IMR-90 (cell line): ENCODE data around the gene CDON. TPM values are rescaled to one million over a fixed set of nuclear protein-coding genes. Genes with fewer than 3 reads are reported as not detected.

ENCODE experiments used
- ATAC-seq: fragments of 200-7000 bp; cut with Tn5 transposase; 2 replicates; pipeline ENCODE4 v1.9.1; 2020; ENCODE audit warnings: low read depth, mild to moderate bottlenecking, moderate library complexity
- BruUV-seq: library from RNA; stranded (reverse); fragments of 400-500 nt; replicated peaks from 2 replicates; lab custom pipeline; 2021; lab: Mats Ljungman, UMichigan
- CTCF ChIA-PET: fragments of 300-600 bp; formaldehyde crosslinking; extraction: SDS; loops from one replicate; lab custom pipeline; 2021; ENCODE audit warnings: antibody characterized with exemption; lab: Yijun Ruan, JAX
- POLR2A ChIA-PET: fragments of 300-600 bp; sonication (Branson Sonifier 250); formaldehyde crosslinking; loops from one replicate; lab custom pipeline; 2022; ENCODE audit warnings: antibody characterized with exemption; ENCODE audit not compliant: unreplicated experiment; lab: Charles Lee
- DNase-seq: peaks from one replicate; pipeline ENCODE4 v3.0.0; 2013
- H2AFZ ChIP-seq: replicated peaks from 2 replicates; pipeline ENCODE3; 2013; ENCODE audit warnings: low read length, mild to moderate bottlenecking; ENCODE audit not compliant: poor library complexity
- H2AK5ac ChIP-seq: 2 replicates; pipeline ENCODE4 v1.6.1; 2013; ENCODE audit warnings: low read depth, low read length, inconsistent platforms
- H2AK9ac ChIP-seq: replicated peaks from 2 replicates; pipeline ENCODE3; 2013; ENCODE audit warnings: mild to moderate bottlenecking, low read depth, low read length, moderate library complexity; ENCODE audit not compliant: poor library complexity
- H2BK120ac ChIP-seq: 2 replicates; pipeline ENCODE4 v1.6.1; 2013; ENCODE audit warnings: low read depth, low read length, inconsistent platforms
- H2BK15ac ChIP-seq: 3 replicates; pipeline ENCODE4 v1.6.1; 2013; ENCODE audit warnings: low read depth, low read length, inconsistent platforms
- H2BK20ac ChIP-seq: 2 replicates; pipeline ENCODE4 v1.6.1; 2013; ENCODE audit warnings: low read depth, mild to moderate bottlenecking, inconsistent platforms, low read length, moderate library complexity
- H2BK5ac ChIP-seq: 2 replicates; pipeline ENCODE4 v1.6.1; 2013; ENCODE audit warnings: mild to moderate bottlenecking, low read depth, low read length, inconsistent platforms; ENCODE audit not compliant: poor library complexity, severe bottlenecking
- H3K14ac ChIP-seq: replicated peaks from 2 replicates; pipeline ENCODE4 v1.6.1; 2013; ENCODE audit warnings: low read depth, low read length, inconsistent platforms
- H3K18ac ChIP-seq: 2 replicates; pipeline ENCODE4 v1.6.1; 2013; ENCODE audit warnings: low read depth, low read length, control low read depth
- H3K23ac ChIP-seq: 2 replicates; pipeline ENCODE4 v1.6.1; 2013; ENCODE audit warnings: low read depth, low read length, inconsistent platforms
- H3K27ac ChIP-seq: 2 replicates; pipeline ENCODE4 v1.5.1; 2013; ENCODE audit warnings: mild to moderate bottlenecking, control low read depth, low read length; ENCODE audit not compliant: insufficient read depth
- H3K27me3 ChIP-seq: 2 replicates; pipeline ENCODE4 v1.6.1; 2013; ENCODE audit warnings: low read length; ENCODE audit not compliant: control insufficient read depth, insufficient read depth
- H3K36me3 ChIP-seq: 2 replicates; pipeline ENCODE4 v1.6.1; 2013; ENCODE audit warnings: low read length, mixed read lengths; ENCODE audit not compliant: control insufficient read depth, insufficient read depth
- H3K4ac ChIP-seq: 2 replicates; pipeline ENCODE4 v1.6.1; 2013; ENCODE audit warnings: low read depth, low read length, inconsistent platforms
- H3K4me1 ChIP-seq: 2 replicates; pipeline ENCODE4 v1.6.1; 2013; ENCODE audit warnings: low read length, mixed read lengths; ENCODE audit not compliant: control insufficient read depth, insufficient read depth
- H3K4me2 ChIP-seq: 2 replicates; pipeline ENCODE4 v1.6.1; 2013; ENCODE audit warnings: low read depth, mild to moderate bottlenecking, control low read depth, low read length, moderate library complexity
- H3K4me3 ChIP-seq: 2 replicates; pipeline ENCODE4 v1.5.1; 2013; ENCODE audit warnings: low read depth, mild to moderate bottlenecking, control low read depth, low read length, moderate library complexity; ENCODE audit not compliant: insufficient read depth
- H3K56ac ChIP-seq: 2 replicates; pipeline ENCODE4 v1.6.1; 2013; ENCODE audit warnings: low read length, inconsistent platforms; ENCODE audit not compliant: insufficient read depth; ENCODE audit errors: extremely low read depth
- H3K79me1 ChIP-seq, 2 experiments: 2 replicates each; pipeline ENCODE4 v1.6.1; 2013; ENCODE audit warnings: low read length in 2 of 2, inconsistent platforms in 1 of 2, low read depth in 1 of 2
- H3K9ac ChIP-seq: 2 replicates; pipeline ENCODE4 v1.6.1; 2013; ENCODE audit warnings: low read depth, low read length, control low read depth
- H3K9me1 ChIP-seq: 2 replicates; pipeline ENCODE4 v1.6.1; 2013; ENCODE audit warnings: low read length, inconsistent platforms; ENCODE audit not compliant: insufficient read depth
- H3K9me3 ChIP-seq: 2 replicates; pipeline ENCODE4 v1.6.1; 2013; ENCODE audit warnings: low read length; ENCODE audit not compliant: control insufficient read depth, insufficient read depth
- H4K20me1 ChIP-seq: 2 replicates; pipeline ENCODE4 v1.6.1; 2013; ENCODE audit warnings: low read length, inconsistent platforms; ENCODE audit not compliant: insufficient read depth
- H4K5ac ChIP-seq: 2 replicates; pipeline ENCODE4 v1.6.1; 2013; ENCODE audit warnings: mild to moderate bottlenecking, low read depth, low read length, control low read depth
- H4K8ac ChIP-seq, 2 experiments: 2 replicates each; pipeline ENCODE4 v1.6.1; 2013; ENCODE audit warnings: low read depth in 2 of 2, low read length in 2 of 2, control low read depth in 1 of 2, inconsistent platforms in 1 of 2
- H4K91ac ChIP-seq: 2 replicates; pipeline ENCODE4 v1.6.1; 2013; ENCODE audit warnings: low read depth, low read length, inconsistent platforms; ENCODE audit not compliant: insufficient read depth
- BHLHE40 ChIP-seq: fragments of 150-350 bp; IDR thresholded peaks from 2 replicates; pipeline ENCODE4 v1.6.1; 2016; ENCODE audit warnings: mild to moderate bottlenecking, low read depth, low read length
- CEBPB ChIP-seq: IDR thresholded peaks from 2 replicates; pipeline ENCODE4 v1.6.1; 2012; ENCODE audit warnings: low read depth, low read length, improper control_type of control experiment
- CHD1 ChIP-seq: IDR thresholded peaks from 2 replicates; pipeline ENCODE4 v1.6.1; 2012; ENCODE audit warnings: low read depth, low read length, improper control_type of control experiment
- ELK1 ChIP-seq: fragments of 150-350 bp; IDR thresholded peaks from 2 replicates; pipeline ENCODE4 v1.6.1; 2016; ENCODE audit warnings: low read depth, mild to moderate bottlenecking, low read length, moderate library complexity, borderline replicate concordance
- FOS ChIP-seq: fragments of 150-350 bp; IDR thresholded peaks from 2 replicates; pipeline ENCODE4 v1.6.1; 2016; ENCODE audit warnings: low read depth, low read length
- MAFK ChIP-seq: IDR thresholded peaks from 2 replicates; pipeline ENCODE4 v1.6.1; 2012; ENCODE audit warnings: low read depth, low read length, improper control_type of control experiment
- MAZ ChIP-seq: IDR thresholded peaks from 2 replicates; pipeline ENCODE4 v1.6.1; 2012; ENCODE audit warnings: low read depth, mild to moderate bottlenecking, low read length, improper control_type of control experiment, moderate library complexity, borderline replicate concordance
- MXI1 ChIP-seq: IDR thresholded peaks from 2 replicates; pipeline ENCODE4 v1.6.1; 2012; ENCODE audit warnings: low read depth, mild to moderate bottlenecking, low read length, moderate library complexity, borderline replicate concordance
- POLR2A ChIP-seq: IDR thresholded peaks from 2 replicates; pipeline ENCODE4 v1.6.1; 2012; ENCODE audit warnings: mild to moderate bottlenecking, low read depth, low read length
- RAD21 ChIP-seq: IDR thresholded peaks from 2 replicates; pipeline ENCODE4 v1.6.1; 2012; ENCODE audit warnings: low read length, improper control_type of control experiment
- RCOR1 ChIP-seq: IDR thresholded peaks from 2 replicates; pipeline ENCODE4 v1.6.1; 2012; ENCODE audit warnings: mild to moderate bottlenecking, low read length, improper control_type of control experiment; ENCODE audit not compliant: insufficient replicate concordance
- RFX5 ChIP-seq: IDR thresholded peaks from 2 replicates; pipeline ENCODE4 v1.8.0; 2012; ENCODE audit warnings: low read depth, mild to moderate bottlenecking, low read length, moderate library complexity
- SMC3 ChIP-seq: fragments of 150-350 bp; IDR thresholded peaks from 2 replicates; pipeline ENCODE4 v1.6.1; 2016; ENCODE audit warnings: low read depth, mild to moderate bottlenecking, antibody characterized with exemption, low read length, moderate library complexity
- USF2 ChIP-seq: fragments of 150-350 bp; IDR thresholded peaks from 2 replicates; pipeline ENCODE4 v1.6.1; 2017; ENCODE audit warnings: mild to moderate bottlenecking, antibody characterized with exemption, low read length, low read depth
- WGBS, 2 experiments: methylation state at CpG; one replicate each; pipeline versions ENCODE4 v1.1.5 to v1.1.7; 2013; ENCODE audit warnings: missing lambda C conversion rate in 2 of 2; ENCODE audit not compliant: insufficient read length in 1 of 2; ENCODE audit errors: extremely low coverage in 2 of 2; 5-methylcytosine and 5-hydroxymethylcytosine counted together
- dilution Hi-C: fragments of 300-500 bp; cut with HindIII; formaldehyde crosslinking; loops from one replicate; pipeline ENCODE4 v1.14.3; 2018; ENCODE audit warnings: low sequenced_read_pairs; ENCODE audit not compliant: unreplicated experiment
- in situ Hi-C: fragments of 300-500 bp; cut with MboI; formaldehyde crosslinking; loops from 3 replicates; pipeline ENCODE4 v1.14.3; 2019; ENCODE audit warnings: low sequenced_read_pairs, inconsistent platforms, mixed read lengths
- intact Hi-C: fragments of 100-400 bp; cut with micrococcal nuclease; formaldehyde crosslinking; loops from 2 replicates; pipeline ENCODE4 v1.10.0; 2022
- polyA plus RNA-seq, 3 experiments: library from polyadenylated mRNA; depleted of rRNA; stranded (reverse); fragments of >200 nt; gene quantifications; 2 replicates each; pipeline ENCODE4 v1.2.3, GENCODE V29; 2012; ENCODE audit warnings: low replicate concordance in 1 of 3
- total RNA-seq: library from RNA; depleted of rRNA; stranded (reverse); fragments of >200 nt; gene quantifications from 2 replicates; pipeline ENCODE4 v1.2.3, GENCODE V29; 2012

Gene CDON
- total and polyA plus RNA-seq, 2 of the 4 experiments (the other 2 are of a cell fraction): 1.2 to 3.8 TPM

GRCh38 chr11:125921042-125921441 is 141.6 kb downstream of the CDON start:
- intact Hi-C loops: no loop called here
- no peak overlapping the region for H2BK15ac ChIP-seq

More at GRCh38 chr11:125921042-125921441, 141.6 kb downstream of the CDON start:
- no peak overlapping the region for H3K9ac ChIP-seq
- H2AK5ac ChIP-seq: no peak overlapping the region
- in situ Hi-C loops: no loop called here
- dilution Hi-C loops: loop anchor here (25.0 kb wide), 1 partner anchor 291 kb away; the partner anchor contains the start of genes FAM118B and RPUSD4
- no peaks in the 10 kb centered on the region for H3K9me3 ChIP-seq
- no peaks in the 10 kb centered on the region for H3K4me1 ChIP-seq
- H2BK5ac ChIP-seq: no peak overlapping the region
- no TSS peak for BruUV-seq
- H3K4me3 ChIP-seq: no peak overlapping the region
- H3K18ac ChIP-seq: no peak overlapping the region
- no peaks in the 10 kb centered on the region for H3K36me3 ChIP-seq
- no peak overlapping the region for H2BK20ac ChIP-seq
- no peak overlapping the region for H3K14ac ChIP-seq
- peaks cover 39% of the 10 kb centered on the region for H3K27me3 ChIP-seq
- H3K56ac ChIP-seq: no peak overlapping the region
- H3K27ac ChIP-seq: no peak overlapping the region
- H3K4me2 ChIP-seq: no peak overlapping the region
- no peak overlapping the region for H3K23ac ChIP-seq
- DNase-seq (no peak), ATAC-seq (no peak)
- no peak overlapping the region for H3K4ac ChIP-seq
- H4K91ac ChIP-seq: no peak overlapping the region
- no CpG with 5 or more reads among the region's 9 CpGs for WGBS, 2 experiments
- no peaks in the 10 kb centered on the region for H4K20me1 ChIP-seq
- H2AK9ac ChIP-seq: no peak overlapping the region
- no peak overlapping the region for H4K5ac ChIP-seq
- H4K8ac ChIP-seq: no peak overlapping the region
- H3K9me1 ChIP-seq: no peaks in the 10 kb centered on the region
- H2AFZ ChIP-seq: no peak overlapping the region
- no peak for TF ChIP-seq SMC3
- TF ChIP-seq RFX5: no peak
- TF ChIP-seq MXI1: no peak
- TF ChIP-seq RAD21: no peak
- TF ChIP-seq FOS: no peak
- TF ChIP-seq MAZ: no peak
- no peak for TF ChIP-seq CHD1
- no peak for TF ChIP-seq POLR2A
- no peak for TF ChIP-seq CEBPB
- no peak for TF ChIP-seq RCOR1
- no peak for TF ChIP-seq MAFK
- TF ChIP-seq ELK1: no peak
- no peak for TF ChIP-seq BHLHE40
- no peak for TF ChIP-seq USF2
- POLR2A ChIA-PET: no interaction called here
- H3K79me1 ChIP-seq: no peaks in the 10 kb centered on the region
- CTCF ChIA-PET: interaction anchor here (0.6 kb wide), 2 partner anchors 262 to 273 kb away, joined by 4 to 5 read pairs; no protein-coding TSS in a partner anchor
- H2BK120ac ChIP-seq: no peak overlapping the region
